GM19438 (cell line): ENCODE results near the gene MLKL.
"Not testable (repeated sequence)": the region's sequence is repeated elsewhere in the genome, so short reads cannot be mapped to it uniquely, and the experiment has no call there.

Source experiments
- ATAC-seq: cut with Tn5 transposase; IDR thresholded peaks from one replicate; pipeline ENCODE4 v1.9.1; 2021; ENCODE audit warnings: low read depth; ENCODE audit not compliant: unreplicated experiment

Gene MLKL

GRCh38 chr16:74709441-74709877, 8.8 kb upstream of the MLKL start:
- no peak for ATAC-seq

GRCh38 chr16:74700116-74700437, 585 bp downstream of the MLKL start:
- ATAC-seq: peak; percentile 22

- no peak for ATAC-seq
Measured at GRCh38 chr16:74699666-74700065, 996 bp downstream of the MLKL start.

- no peak for ATAC-seq
Measured at GRCh38 chr16:74698222-74698621, 2.4 kb downstream of the MLKL start.

GRCh38 chr16:74695450-74696422, 4.9 kb downstream of the MLKL start:
- peak; percentile 79 for ATAC-seq

GRCh38 chr16:74691093-74691855, 9.4 kb downstream of the MLKL start:
- ATAC-seq: no peak

GRCh38 chr16:74682556-74682955, 18.1 kb downstream of the MLKL start:
- no peak for ATAC-seq

GRCh38 chr16:74680681-74681080, 20.0 kb downstream of the MLKL start:
- no peak for ATAC-seq

- ATAC-seq: no peak
Measured at GRCh38 chr16:74679983-74680382, 20.7 kb downstream of the MLKL start.

GRCh38 chr16:74677868-74678267, 22.8 kb downstream of the MLKL start:
- ATAC-seq: no peak

- ATAC-seq: no peak
Measured at GRCh38 chr16:74673876-74674275, 26.8 kb downstream of the MLKL start.

GRCh38 chr16:74668877-74669276, 31.8 kb downstream of the MLKL start:
- not testable (repeated sequence) for ATAC-seq

- ATAC-seq: no peak
Measured at GRCh38 chr16:74667255-74667700, 33.4 kb downstream of the MLKL start.

- ATAC-seq: peak; percentile 100
Measured at GRCh38 chr16:74666425-74667254, 34.0 kb downstream of the MLKL start, which contains the start of gene RFWD3. Gene RFWD3, minus strand, starts transcription at chr16:74666877. Its CDS starts 5,428 bp downstream, at chr16:74661449.

- ATAC-seq: no peak
Measured at GRCh38 chr16:74666010-74666421, 34.6 kb downstream of the MLKL start.

- ATAC-seq: no peak
Measured at GRCh38 chr16:74661064-74661463, 39.6 kb downstream of the MLKL start.

GRCh38 chr16:74660383-74660782, 40.3 kb downstream of the MLKL start:
- no peak for ATAC-seq

- no peak for ATAC-seq
Measured at GRCh38 chr16:74659041-74659440, 41.6 kb downstream of the MLKL start.

GRCh38 chr16:74657870-74658642, 42.6 kb downstream of the MLKL start:
- no peak for ATAC-seq
